Uterus (tissue), 2 donors: Measurements from ENCODE around the gene CORIN.

Source experiments
- CTCF ChIP-seq, 4 experiments: fragments of 200-600 bp in 2 of 4; fragments of 450-650 bp in 2 of 4; sonication (generic) in 2 of 4; IDR thresholded peaks; one replicate each; pipeline ENCODE4 v1.5.1; 2016 to 2019; ENCODE audit warnings: antibody characterized with exemption in 4 of 4, mild to moderate bottlenecking in 2 of 4, moderate library complexity in 1 of 4
- POLR2A ChIP-seq, 2 donors: fragments of 450-650 bp; IDR thresholded peaks; one replicate each; pipeline ENCODE4 v1.6.1; 2016; ENCODE audit warnings: antibody characterized with exemption in 2 of 2, mild to moderate bottlenecking in 1 of 2, moderate library complexity in 1 of 2

- no peak for TF ChIP-seq CTCF (IDR thresholded peaks at IDR 0.05)
- no peak for TF ChIP-seq POLR2A (IDR thresholded peaks at IDR 0.05)
Observed at GRCh38 chr4:47729131-47729680, 108.7 kb downstream of the CORIN start.
